Vagina (tissue), 2 donors: Measurements from ENCODE around the gene FNDC5.

ENCODE experiments used
- CTCF ChIP-seq, 3 experiments: fragments of 450-650 bp in 2 of 3; fragments of 200-600 bp in 1 of 3; sonication (generic) in 1 of 3; IDR thresholded peaks; one replicate each; pipeline ENCODE4 v1.5.1; 2017 to 2019; ENCODE audit warnings: antibody characterized with exemption in 3 of 3, mild to moderate bottlenecking in 2 of 3, moderate library complexity in 2 of 3
- POLR2A ChIP-seq, 2 donors: fragments of 450-650 bp; IDR thresholded peaks; one replicate each; pipeline ENCODE4 v1.6.1; 2017; ENCODE audit warnings: antibody characterized with exemption in 2 of 2, mild to moderate bottlenecking in 2 of 2, moderate library complexity in 2 of 2
- POLR2AphosphoS5 ChIP-seq, 2 donors: sonication (generic); formaldehyde crosslinking; IDR thresholded peaks; one replicate each; pipeline ENCODE4 v1.9.0; 2017; ENCODE audit warnings: antibody characterized with exemption in 2 of 2, mild to moderate bottlenecking in 2 of 2, low read depth in 1 of 2; ENCODE audit not compliant: insufficient read depth in 1 of 2

- no peak for TF ChIP-seq CTCF (IDR thresholded peaks at IDR 0.05)
- no peak for TF ChIP-seq POLR2A (IDR thresholded peaks at IDR 0.05)
- no peak for TF ChIP-seq POLR2AphosphoS5 (IDR thresholded peaks at IDR 0.05; ENCODE audit: insufficient read depth in 1 of 2, low read depth in 1 of 2)
Measured at GRCh38 chr1:32813941-32814739, 56.6 kb downstream of the FNDC5 start.
